ENCODE measurements around the gene EID2. TPM values are rescaled to one million over a fixed set of nuclear protein-coding genes. Genes with fewer than 3 reads are reported as not detected.

Gene EID2
- total and polyA plus RNA-seq, 2 donors (not counting 3 experiments of a cell fraction or from before 2014, with no cell fraction given): 6.6 to 17.4 TPM

- Histone ChIP-seq H3K9me1 (replicated peaks; ENCODE audit: control insufficient read depth, extremely low read depth, insufficient read depth, low read length) (no peaks in the 10 kb centered on the region), H4K20me1 (replicated peaks; ENCODE audit: control insufficient read depth, extremely low read depth, insufficient read depth, low read length) (no peaks in the 10 kb centered on the region), H3K4me1 (ENCODE audit: control insufficient read depth, extremely low read depth, insufficient read depth, low read length) (peaks cover 9% of the 10 kb centered on the region), H3K4me2 (ENCODE audit: insufficient read depth, low read length) (no peak overlapping the region), H3K27me3 (ENCODE audit: control insufficient read depth in 2 of 2, insufficient read depth in 2 of 2, low read length in 2 of 2) (peaks cover 15 to 16% of the 10 kb centered on the region in 2 experiments), H3K9me3 (replicated peaks; ENCODE audit: control insufficient read depth, insufficient read depth, low read length) (no peaks in the 10 kb centered on the region), H3K79me2 (ENCODE audit: control insufficient read depth, insufficient read depth, low read length) (no peaks in the 10 kb centered on the region), H3K9ac (replicated peaks; ENCODE audit: extremely low read depth, insufficient read depth, low read length) (no peak overlapping the region), H3K36me3 (ENCODE audit: control insufficient read depth in 2 of 2, extremely low read depth in 1 of 2, insufficient read depth in 2 of 2, low read length in 2 of 2) (peaks cover 2 to 8% of the 10 kb centered on the region in 2 experiments), H3K27ac (ENCODE audit: insufficient read depth, low read depth, low read length) (no peak overlapping the region), H3K4me3 (replicated peaks in 1 of 3; ENCODE audit: insufficient read depth in 1 of 3, low read depth in 1 of 3, low read length in 3 of 3) (no peak overlapping the region), H2AFZ (ENCODE audit: low read depth, low read length) (no peak overlapping the region)
- ChIA-PET CTCF (interaction anchor here (1.5 kb wide), 1 partner anchor 21 kb away, joined by 3 read pairs; no protein-coding TSS in a partner anchor), POLR2A (no interaction called here)
- no peak for DNase-seq (ENCODE audit: low read depth, low spot score)
- dilution Hi-C loops (cut with MboI; ENCODE audit: extremely low pct_ligation_motif_present, low sequenced_read_pairs) (no loop called here), intact Hi-C loops (cut with micrococcal nuclease) (no loop called here)
- TF ChIP-seq POLR2A (IDR thresholded peaks at IDR 0.05; ENCODE audit: low read depth, low read length): no peak
- TF ChIP-seq JUN (IDR thresholded peaks at IDR 0.05; ENCODE audit: borderline replicate concordance, insufficient read depth, insufficient read length, low read depth): no peak
- TF ChIP-seq GATA2 (IDR thresholded peaks at IDR 0.05; ENCODE audit: insufficient read depth, insufficient read length, low read depth, low read length): no peak
- no peak for TF ChIP-seq CTCF (IDR thresholded peaks at IDR 0.05; ENCODE audit: extremely low read depth in 1 of 2, insufficient read depth in 1 of 2, low read depth in 1 of 2, low read length in 2 of 2)
- TF ChIP-seq MYC (IDR thresholded peaks at IDR 0.05; ENCODE audit: low read depth, low read length): no peak
- TF ChIP-seq EZH2 (IDR thresholded peaks at IDR 0.05; ENCODE audit: borderline replicate concordance, low read depth, low read length, severe bottlenecking): no peak
- TF ChIP-seq MAX (IDR thresholded peaks at IDR 0.05; ENCODE audit: insufficient read depth, insufficient read length): no peak
- TF ChIP-seq POLR2AphosphoS5 (IDR thresholded peaks at IDR 0.05; ENCODE audit: insufficient read depth, low read depth, low read length): no peak
- no peak for TF ChIP-seq FOS (IDR thresholded peaks at IDR 0.05; ENCODE audit: borderline replicate concordance, insufficient read depth, low read length)
- no peak for FAIRE-seq
- BruUV-seq (replicated peaks): no TSS peak
Observed at GRCh38 chr19:39494661-39495060, 45.3 kb downstream of the EID2 start.
